HUES48 (cell line): Measurements from ENCODE around the gene EXOC6.

Source experiments
- H3K27ac ChIP-seq: one replicate; pipeline ENCODE4 v1.7.0; 2013; ENCODE audit warnings: low read depth, low read length, inconsistent platforms
- H3K27me3 ChIP-seq: 2 replicates; pipeline ENCODE4 v1.6.1; 2013; ENCODE audit warnings: mild to moderate bottlenecking, low read length; ENCODE audit not compliant: control insufficient read depth, insufficient read depth
- H3K36me3 ChIP-seq: 2 replicates; pipeline ENCODE4 v1.6.1; 2013; ENCODE audit warnings: low read length; ENCODE audit not compliant: control insufficient read depth, insufficient read depth
- H3K4me1 ChIP-seq: 2 replicates; pipeline ENCODE4 v1.6.1; 2013; ENCODE audit warnings: mild to moderate bottlenecking, low read length; ENCODE audit not compliant: control insufficient read depth, insufficient read depth
- H3K4me3 ChIP-seq: 2 replicates; pipeline ENCODE4 v1.5.1; 2013; ENCODE audit warnings: mild to moderate bottlenecking, low read depth, low read length
- H3K9ac ChIP-seq: 2 replicates; pipeline ENCODE4 v1.6.1; 2013; ENCODE audit warnings: mild to moderate bottlenecking, low read depth, low read length, moderate library complexity
- H3K9me3 ChIP-seq: 2 replicates; pipeline ENCODE4 v1.6.1; 2013; ENCODE audit warnings: low read length; ENCODE audit not compliant: control insufficient read depth, insufficient read depth

EXOC6 gene

DNA sequence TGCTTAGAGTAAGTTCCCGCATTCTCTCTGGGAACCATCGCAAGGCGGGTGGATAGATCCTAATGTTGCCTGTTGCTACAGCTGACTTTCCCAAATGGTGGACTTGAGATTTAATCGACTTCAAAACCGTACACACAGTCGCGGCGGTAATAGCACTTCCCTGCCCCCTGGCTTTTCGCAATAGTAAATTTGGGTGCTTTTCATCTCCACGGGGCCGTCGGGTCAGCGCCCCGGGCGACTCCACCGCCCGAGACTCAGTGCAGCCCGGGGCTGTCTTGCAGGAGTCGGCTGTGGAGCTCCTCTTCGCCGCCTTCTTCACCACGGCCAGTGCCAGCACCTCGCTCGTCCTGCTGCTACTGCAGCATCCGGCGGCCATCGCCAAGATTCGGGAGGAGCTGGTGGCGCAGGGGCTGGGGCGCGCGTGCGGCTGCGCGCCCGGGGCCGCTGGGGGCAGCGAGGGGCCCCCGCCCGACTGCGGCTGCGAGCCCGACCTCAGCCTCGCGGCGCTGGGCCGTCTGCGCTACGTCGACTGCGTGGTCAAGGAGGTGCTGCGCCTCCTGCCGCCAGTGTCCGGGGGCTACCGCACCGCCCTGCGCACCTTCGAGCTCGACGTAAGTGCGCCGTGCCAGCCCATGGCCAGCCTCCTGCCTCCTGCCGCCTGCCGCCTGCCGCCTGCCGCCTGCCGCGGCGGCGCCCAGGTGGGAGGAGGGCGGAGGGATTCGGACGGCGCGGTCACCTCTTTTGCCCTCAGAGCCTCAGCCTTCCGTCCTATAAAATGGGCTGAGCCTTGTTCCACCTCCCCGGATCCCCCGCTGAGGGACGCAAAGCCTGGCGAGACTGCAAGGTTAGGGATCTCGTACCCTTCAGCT is 217.6 kb downstream of the EXOC6 start:
- H3K27me3 ChIP-seq = peaks cover 100% of the 10 kb centered on the region
- H3K4me1 ChIP-seq = peaks cover 22% of the 10 kb centered on the region; the same call in 1 of the 2 replicates
- no peak overlapping the region for H3K9ac ChIP-seq
- H3K27ac ChIP-seq = no peak overlapping the region
- no peaks in the 10 kb centered on the region for H3K9me3 ChIP-seq
- H3K4me3 ChIP-seq = peak overlapping the region; percentile 52
- H3K36me3 ChIP-seq = no peaks in the 10 kb centered on the region

DNA sequence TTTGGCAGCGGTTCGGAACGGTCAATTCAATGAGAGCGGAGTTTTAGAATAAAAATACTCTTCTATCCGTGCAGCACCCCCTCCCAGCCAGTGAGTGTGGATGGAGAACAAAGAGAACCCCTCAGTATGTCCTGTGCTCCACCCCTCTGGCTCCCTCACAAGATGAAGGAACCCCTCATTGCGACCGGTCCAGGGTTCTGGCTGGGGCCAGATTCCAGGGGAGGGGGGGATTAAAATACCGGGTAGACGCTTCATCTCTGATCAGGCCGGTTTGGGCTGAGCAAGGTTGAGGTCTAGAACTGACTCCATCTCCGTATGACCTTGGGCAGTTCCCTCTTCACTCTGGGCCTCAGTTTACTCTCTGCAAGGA is 218.2 kb downstream of the EXOC6 start:
- H3K27ac ChIP-seq = no peak overlapping the region
- no peaks in the 10 kb centered on the region for H3K9me3 ChIP-seq
- peaks cover 99% of the 10 kb centered on the region for H3K27me3 ChIP-seq
- H3K4me3 ChIP-seq = no peak overlapping the region
- H3K4me1 ChIP-seq = peaks cover 26% of the 10 kb centered on the region; the same call in 1 of the 2 replicates
- no peak overlapping the region for H3K9ac ChIP-seq
- H3K36me3 ChIP-seq = no peaks in the 10 kb centered on the region

DNA sequence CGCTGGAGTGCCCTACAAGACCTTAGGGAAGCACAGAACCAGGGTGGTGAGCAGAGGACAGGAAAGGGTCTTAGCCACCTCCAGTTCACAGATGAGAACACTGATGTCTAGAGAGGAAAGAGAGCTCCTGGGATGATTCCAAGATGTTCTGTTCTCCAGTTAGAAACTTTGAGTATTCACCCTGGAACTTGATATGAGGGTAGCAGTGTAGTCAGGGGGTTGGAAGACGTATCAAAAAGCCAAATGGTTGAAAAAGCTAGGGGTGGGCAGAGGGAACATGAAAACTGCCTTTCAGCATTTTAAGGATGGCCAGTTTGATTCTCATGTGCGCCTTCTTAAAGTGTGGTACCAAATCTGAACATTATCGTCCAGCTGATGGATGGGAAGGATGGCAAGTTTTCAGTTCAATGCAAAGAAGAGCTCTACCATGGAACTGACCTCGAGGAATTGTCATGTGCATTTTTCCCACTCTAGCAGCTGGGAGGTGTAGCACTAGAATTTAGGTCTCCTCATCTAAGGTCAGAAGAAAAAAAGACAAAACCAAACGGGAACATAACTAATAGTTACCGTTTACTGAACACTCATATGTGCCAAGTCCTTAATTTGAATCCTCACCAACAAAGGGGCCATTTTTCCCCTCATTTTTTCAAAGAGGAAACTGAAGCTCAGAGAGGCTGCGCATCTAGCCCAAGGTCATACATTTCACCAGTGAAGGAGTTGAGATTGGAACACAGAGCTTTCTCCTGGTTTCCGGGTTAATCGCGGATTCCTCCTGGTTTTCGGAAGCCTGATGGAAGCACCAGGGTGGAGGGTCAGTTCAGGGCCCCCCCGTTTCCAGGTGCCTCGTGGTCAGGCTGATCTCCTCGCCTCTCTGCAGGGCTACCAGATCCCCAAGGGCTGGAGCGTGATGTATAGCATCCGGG is 219.4 kb downstream of the EXOC6 start:
- no peak overlapping the region for H3K27ac ChIP-seq
- H3K4me1 ChIP-seq = peaks cover 35% of the 10 kb centered on the region; the same call in 1 of the 2 replicates
- peaks cover 99% of the 10 kb centered on the region for H3K27me3 ChIP-seq
- H3K4me3 ChIP-seq = peak overlapping the region; percentile 53; the same call in 1 of the 2 replicates
- no peaks in the 10 kb centered on the region for H3K36me3 ChIP-seq
- no peaks in the 10 kb centered on the region for H3K9me3 ChIP-seq
- no peak overlapping the region for H3K9ac ChIP-seq

DNA sequence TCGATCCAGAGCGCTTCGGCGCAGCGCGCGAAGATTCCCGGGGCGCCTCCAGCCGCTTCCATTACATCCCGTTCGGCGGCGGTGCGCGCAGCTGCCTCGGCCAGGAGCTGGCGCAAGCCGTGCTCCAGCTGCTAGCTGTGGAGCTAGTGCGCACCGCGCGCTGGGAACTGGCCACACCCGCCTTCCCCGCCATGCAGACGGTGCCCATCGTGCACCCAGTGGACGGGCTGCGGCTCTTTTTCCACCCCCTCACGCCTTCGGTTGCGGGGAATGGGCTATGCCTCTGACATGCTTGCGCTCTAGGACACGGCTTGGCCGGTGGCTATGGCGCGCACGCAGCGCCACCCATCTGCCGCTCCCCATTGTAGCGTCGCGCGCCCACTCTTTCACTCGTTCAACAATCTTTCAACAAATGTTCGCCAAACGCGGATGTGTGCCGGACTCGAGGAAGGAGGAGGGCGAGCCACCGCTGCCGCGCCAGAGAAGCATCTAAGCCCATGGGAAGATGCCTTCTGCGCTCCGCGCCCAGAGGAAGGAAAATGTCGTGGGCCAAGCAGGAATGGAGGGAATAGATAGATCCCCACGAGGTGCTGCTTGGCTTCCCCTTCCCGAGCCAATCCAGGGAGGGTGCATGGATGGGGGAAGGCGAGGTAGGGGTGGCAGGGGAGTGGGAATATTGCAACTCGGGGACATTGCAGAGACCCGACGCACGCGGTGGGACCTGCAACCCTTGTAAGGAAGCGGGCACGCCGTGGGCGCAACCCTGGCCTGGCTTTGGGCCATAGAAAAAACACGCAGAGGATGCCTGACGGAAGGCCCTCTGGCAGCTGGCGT is 220.3 kb downstream of the EXOC6 start:
- Histone ChIP-seq H3K9me3 (no peaks in the 10 kb centered on the region), H3K4me3 (peak overlapping the region; percentile 53), H3K36me3 (no peaks in the 10 kb centered on the region), H3K27me3 (peaks cover 99% of the 10 kb centered on the region), H3K4me1 (peaks cover 38% of the 10 kb centered on the region), H3K9ac (no peak overlapping the region), H3K27ac (no peak overlapping the region)

DNA sequence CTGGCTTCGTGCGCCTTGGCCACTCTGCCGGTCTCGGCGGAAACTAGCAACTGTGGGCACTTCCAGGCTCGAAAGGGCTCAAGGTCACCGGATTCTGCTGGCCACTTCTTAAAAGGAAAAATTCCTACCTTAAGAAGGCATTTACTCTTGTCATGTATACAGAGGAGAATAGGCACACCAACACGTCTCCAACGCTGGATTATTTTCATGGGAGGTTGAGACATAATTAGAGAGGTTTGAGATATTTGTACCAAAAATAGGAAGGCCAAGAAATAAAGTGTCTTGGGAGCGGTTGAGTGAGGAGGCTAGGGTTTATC is 220.9 kb downstream of the EXOC6 start:
- peaks cover 99% of the 10 kb centered on the region for H3K27me3 ChIP-seq
- H3K36me3 ChIP-seq = no peaks in the 10 kb centered on the region
- peaks cover 38% of the 10 kb centered on the region for H3K4me1 ChIP-seq
- H3K9me3 ChIP-seq = no peaks in the 10 kb centered on the region
- no peak overlapping the region for H3K27ac ChIP-seq
- H3K4me3 ChIP-seq = no peak overlapping the region; the same call in 1 of the 2 replicates
- no peak overlapping the region for H3K9ac ChIP-seq

DNA sequence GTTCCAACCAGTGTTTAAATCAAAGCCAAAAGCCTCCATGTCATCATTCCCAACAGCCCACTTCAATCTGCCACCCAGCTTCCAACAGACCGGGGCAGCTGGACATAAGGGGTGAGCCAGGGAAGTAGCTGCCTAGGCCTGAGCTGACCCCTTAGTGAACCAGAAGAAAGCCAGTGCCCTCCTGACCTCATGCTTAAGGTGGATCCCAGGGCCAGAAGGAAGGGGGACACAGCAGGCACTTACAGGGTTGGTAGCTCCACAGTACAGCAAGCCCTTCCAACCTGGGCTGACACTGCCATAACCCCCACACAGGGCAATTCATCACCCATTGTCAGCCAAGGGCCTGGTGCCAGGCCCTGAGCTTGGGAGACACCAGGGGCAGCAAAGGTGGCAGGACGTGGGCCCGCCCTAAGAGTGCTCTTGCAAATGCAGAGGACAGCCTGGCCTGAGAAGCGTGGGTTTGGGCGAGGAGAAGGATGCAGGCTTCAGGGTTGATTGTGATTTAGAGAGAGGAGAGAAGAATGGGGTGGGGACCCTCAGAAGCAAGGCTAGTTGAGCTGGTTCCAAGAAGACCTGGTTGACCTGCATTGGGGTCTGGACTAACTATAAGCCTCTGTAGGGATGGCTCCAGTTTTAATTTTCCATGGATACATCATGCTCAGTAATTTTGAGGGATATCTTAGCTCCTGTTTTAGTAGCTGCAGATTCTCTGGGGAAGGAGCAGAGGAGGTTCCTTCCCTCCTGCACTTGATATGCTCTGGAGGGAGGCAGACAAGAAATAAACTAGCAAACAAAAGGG is 222.3 kb downstream of the EXOC6 start:
- H3K9ac ChIP-seq = no peak overlapping the region
- H3K27ac ChIP-seq = no peak overlapping the region
- H3K36me3 ChIP-seq = no peaks in the 10 kb centered on the region
- peaks cover 99% of the 10 kb centered on the region for H3K27me3 ChIP-seq
- H3K9me3 ChIP-seq = no peaks in the 10 kb centered on the region
- no peak overlapping the region; the same call in 1 of the 2 replicates for H3K4me3 ChIP-seq
- H3K4me1 ChIP-seq = peaks cover 40% of the 10 kb centered on the region

DNA sequence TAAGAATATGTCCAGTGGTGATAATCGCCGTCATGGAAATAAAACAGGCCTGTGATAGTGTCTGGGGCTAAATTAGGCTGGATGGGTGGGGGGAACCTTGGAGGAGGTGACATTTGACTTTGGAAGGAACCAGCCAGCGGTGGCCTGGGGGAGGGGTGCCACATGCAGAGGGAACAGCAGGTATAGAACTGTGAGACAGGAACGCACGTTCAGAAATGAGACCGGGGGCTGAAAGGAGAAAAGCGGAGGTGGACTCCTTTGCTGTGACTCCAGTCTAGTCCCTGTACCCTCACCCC is 222.8 kb downstream of the EXOC6 start:
- no peaks in the 10 kb centered on the region; the same call in 1 of the 2 replicates for H3K36me3 ChIP-seq
- peaks cover 99% of the 10 kb centered on the region for H3K27me3 ChIP-seq

DNA sequence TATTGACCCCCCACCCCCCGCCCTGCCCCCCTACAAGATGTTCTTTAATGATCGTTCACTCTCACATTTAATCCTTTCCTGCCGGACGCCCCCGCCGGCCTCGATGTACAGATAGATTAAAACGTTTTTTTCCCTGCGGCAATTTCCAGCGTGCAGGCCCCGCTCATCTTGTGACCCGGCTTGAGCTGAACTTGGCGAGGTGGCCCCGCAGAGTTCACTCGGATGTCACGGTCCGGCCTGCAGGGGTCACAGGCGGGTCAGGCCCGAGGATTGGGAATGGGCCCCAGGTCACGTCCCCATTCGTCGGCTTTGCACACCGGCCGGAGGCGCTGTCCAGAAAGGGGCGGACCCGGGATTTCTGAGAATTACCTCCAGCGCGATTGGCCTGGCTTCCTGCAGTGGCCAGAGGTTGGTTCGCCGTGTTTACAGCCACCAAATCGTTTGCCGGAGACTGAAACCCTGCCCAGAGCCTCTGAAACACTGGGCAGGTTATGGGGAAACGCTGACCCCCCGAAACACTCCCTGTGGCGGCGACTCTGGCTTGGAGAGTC is 223.4 kb downstream of the EXOC6 start:
- Histone ChIP-seq H3K36me3 (peaks cover 4% of the 10 kb centered on the region), H3K27ac (no peak overlapping the region), H3K4me3 (peak overlapping the region; percentile 67), H3K4me1 (peaks cover 48% of the 10 kb centered on the region), H3K9ac (no peak overlapping the region), H3K27me3 (peaks cover 99% of the 10 kb centered on the region), H3K9me3 (no peaks in the 10 kb centered on the region)

More for the DNA sequence above, 222.8 kb downstream of the EXOC6 start:
- no peak overlapping the region; the same call in 1 of the 2 replicates for H3K4me3 ChIP-seq
- peaks cover 43% of the 10 kb centered on the region for H3K4me1 ChIP-seq
- no peak overlapping the region for H3K27ac ChIP-seq
- no peak overlapping the region for H3K9ac ChIP-seq
- H3K9me3 ChIP-seq = no peaks in the 10 kb centered on the region

DNA sequence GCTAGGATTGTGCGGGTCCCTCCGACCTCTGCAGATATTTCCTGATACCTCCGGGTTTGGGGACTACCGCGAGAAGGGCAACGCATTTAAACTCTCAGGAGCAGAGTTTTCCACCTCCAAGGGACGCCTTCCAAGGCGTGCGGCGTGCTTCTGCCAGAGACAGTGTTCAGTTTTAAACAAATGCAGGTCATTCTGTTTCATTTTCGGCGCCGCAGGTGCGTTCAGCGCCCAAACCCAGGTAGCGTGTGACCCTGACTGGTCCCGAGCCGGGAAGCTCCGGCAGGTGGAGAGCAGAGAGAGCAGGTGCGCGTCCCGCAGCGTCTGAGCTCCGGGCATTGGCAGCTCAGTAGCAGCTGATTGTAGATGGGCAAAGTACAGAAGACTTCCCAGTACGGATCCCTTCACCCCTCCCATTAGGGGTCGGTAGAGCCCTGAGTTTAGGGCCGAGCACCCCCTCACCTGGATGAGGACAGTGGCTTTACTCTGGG is 223.9 kb downstream of the EXOC6 start:
- Histone ChIP-seq H3K36me3 (peaks cover 9% of the 10 kb centered on the region), H3K27me3 (peaks cover 99% of the 10 kb centered on the region), H3K4me3 (peak overlapping the region; percentile 67), H3K9ac (no peak overlapping the region), H3K4me1 (peaks cover 49% of the 10 kb centered on the region), H3K9me3 (no peaks in the 10 kb centered on the region), H3K27ac (no peak overlapping the region)
